Measurements from ENCODE around the gene RAB1B. TPM values are rescaled to one million over a fixed set of nuclear protein-coding genes. Genes with fewer than 3 reads are reported as not detected.
"Not testable (repeated sequence)": the region's sequence is repeated elsewhere in the genome, so short reads cannot be mapped to it uniquely, and the experiment has no call there.

The RAB1B gene
- polyA plus RNA-seq, 5 donors = 107 to 161 (median 120) TPM

GRCh38 chr11:66294626-66295620, 26.5 kb downstream of the RAB1B start:
- no peak for DNase-seq

- DNase-seq = no peak
Measured at GRCh38 chr11:66297610-66298009, 29.2 kb downstream of the RAB1B start.

GRCh38 chr11:66299186-66299585, 30.7 kb downstream of the RAB1B start:
- DNase-seq = no peak

DNA sequence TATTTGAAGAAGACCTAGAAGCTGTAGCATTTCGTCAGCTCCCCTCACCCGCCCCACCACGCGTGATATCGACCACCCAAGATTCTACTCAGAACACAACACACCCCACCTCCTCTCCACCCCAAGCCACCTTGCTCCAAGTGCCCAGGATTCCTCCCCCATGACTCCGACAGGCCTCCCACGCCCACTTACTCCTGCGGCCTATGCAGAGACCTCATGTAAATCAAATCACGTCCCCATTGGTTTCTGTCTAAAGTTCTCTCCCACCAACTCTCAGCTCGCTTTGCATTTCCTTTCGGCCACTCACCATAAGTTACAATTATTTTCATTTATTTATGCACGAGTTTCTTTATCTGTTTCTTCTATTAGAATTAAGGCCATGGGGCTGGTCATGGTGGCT, 34.2 kb downstream of the RAB1B start:
- DNase-seq = no peak

DNA sequence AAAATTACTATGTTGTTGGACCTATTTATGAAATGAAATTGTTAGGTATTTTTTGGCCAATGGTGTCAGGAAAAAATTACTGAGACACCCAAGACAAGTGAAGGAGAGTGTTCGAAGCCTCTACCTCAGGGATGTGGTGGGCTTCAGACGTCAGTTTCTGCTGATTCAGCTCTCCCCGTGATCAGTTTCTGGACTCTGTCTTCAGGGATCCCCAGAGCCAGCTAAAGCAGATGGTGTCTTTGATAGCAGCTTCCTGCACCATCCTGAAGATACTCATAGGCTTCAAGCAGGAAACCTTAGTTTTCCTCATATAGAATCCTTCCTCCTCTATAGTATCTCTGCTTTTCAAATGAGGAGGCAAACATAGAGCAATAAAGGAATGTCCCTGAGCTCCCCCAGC, 41.0 kb downstream of the RAB1B start:
- no peak for DNase-seq

- no peak for DNase-seq
Measured at GRCh38 chr11:66310324-66310723, 41.9 kb downstream of the RAB1B start.

DNA sequence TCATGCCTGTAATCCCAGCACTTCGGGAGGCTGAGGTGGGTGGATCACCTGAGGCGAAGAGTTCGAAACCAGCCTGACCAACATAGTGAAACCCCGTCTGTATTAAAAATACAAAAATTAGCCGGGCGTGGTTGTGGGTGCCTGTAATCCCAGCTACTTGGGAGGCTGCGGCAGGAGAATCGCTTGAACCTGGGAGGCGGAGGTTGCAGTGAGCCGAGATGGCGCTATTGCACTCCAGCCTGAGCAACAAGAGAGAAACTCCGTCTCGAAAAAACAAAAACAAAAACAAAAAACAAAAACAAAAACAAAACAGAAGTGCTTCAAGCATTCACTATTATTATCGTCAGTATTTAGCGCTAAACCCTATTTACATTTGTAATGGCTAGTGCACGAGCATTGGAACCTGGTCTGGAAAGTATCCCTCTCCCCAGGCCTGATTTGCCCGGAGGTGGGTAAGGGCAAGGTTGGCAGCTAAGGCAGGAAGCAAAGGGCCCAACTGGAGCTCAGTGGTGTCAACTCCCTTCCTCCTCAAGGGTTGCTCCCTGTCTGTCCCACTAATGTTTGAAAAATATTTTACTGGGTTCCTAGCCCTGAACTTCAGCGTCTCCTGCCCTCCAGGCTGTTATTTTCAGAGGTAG, 42.5 kb downstream of the RAB1B start:
- DNase-seq = not testable (repeated sequence)

GRCh38 chr11:66311470-66311964, 43.1 kb downstream of the RAB1B start:
- DNase-seq = no peak

DNA sequence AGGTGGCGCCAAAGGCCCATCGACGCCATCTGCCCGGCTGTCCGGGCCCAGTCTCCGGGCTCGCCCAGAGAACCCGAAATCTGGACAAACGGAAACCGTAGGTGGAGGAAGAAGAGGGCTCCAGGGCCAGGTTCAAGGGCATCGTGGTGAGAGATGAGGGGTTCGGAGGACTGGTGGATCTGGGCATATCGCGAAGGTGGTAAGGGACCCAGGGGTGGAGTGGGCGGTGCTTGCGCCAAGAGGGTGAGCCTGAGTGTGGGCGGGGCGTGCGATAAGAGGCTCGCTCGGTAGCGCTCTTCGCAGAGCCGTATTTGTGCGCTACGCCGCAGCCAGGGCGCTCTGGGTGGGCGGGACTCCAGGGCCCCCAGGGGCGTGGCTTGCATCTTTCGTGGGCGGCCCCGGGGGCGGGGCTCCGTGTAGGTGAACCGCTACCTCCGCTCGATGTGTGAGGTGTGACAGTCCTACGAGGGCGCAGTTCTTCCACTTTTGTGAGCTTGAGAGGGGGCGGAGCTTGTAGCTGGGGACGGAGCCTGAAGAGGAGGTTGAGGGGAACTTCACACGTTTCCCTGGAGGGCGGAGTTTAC, 43.6 kb downstream of the RAB1B start:
- peak; percentile 94 for DNase-seq

- peak; percentile 97 to 98 for DNase-seq
Measured at GRCh38 chr11:66312549-66313320, 44.3 kb downstream of the RAB1B start.

GRCh38 chr11:66313321-66314185, 45.1 kb downstream of the RAB1B start:
- peak in 1 of 2 donors; percentile 82 for DNase-seq

- no peak for DNase-seq
Measured at GRCh38 chr11:66314186-66314501, 45.7 kb downstream of the RAB1B start.

- no peak for DNase-seq
Measured at GRCh38 chr11:66314561-66315497, 46.4 kb downstream of the RAB1B start.

GRCh38 chr11:66315498-66315885, 47.1 kb downstream of the RAB1B start:
- DNase-seq = no peak

GRCh38 chr11:66315921-66316811, 47.7 kb downstream of the RAB1B start:
- DNase-seq = no peak

DNA sequence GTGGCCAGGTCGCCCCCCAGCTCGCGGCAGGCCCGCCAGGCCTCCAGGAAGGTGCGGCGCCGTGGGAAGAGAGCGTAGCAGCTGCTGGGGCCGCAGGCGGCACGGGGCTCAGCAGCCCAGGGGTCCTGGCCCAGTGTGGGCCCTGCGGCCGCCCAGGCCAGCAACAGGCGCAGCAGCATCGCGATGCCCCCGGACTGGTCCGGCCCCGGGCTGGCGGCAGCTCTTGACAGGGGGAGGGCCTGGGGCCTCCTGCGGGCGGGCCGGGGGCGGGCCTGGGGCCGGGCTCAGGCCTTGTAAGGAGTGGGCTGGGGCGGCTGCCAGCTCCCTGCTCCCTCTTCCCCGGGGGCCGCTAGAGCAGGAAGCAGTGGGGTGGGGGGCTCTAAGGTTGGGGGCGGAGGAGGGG, 48.4 kb downstream of the RAB1B start, which contains the start of gene CD248:
CD248 (minus strand) TSS at position 196 of the 403 bp plus-strand sequence; CDS start at position 179, 17 bp downstream.
- DNase-seq = peak; percentile 89 to 91

GRCh38 chr11:66317322-66317722, 48.9 kb downstream of the RAB1B start:
- peak; percentile 71 to 75 for DNase-seq
